ENCODE data around the gene ZFPL1.

ZFPL1 gene

GRCh38 chr11:65128182-65129145 lies 44.4 kb downstream of the ZFPL1 start:
- TF ChIP-seq CTCF (IDR thresholded peaks at IDR 0.05; ENCODE audit: insufficient read depth, low read depth, low read length, missing control alignments) = no peak
- no peak for DNase-seq (ENCODE audit: low read depth)
- H3K4me3 ChIP-seq (ENCODE audit: low read length) = no peak overlapping the region

- no peak for DNase-seq (ENCODE audit: low read depth)
- no peak for TF ChIP-seq CTCF (IDR thresholded peaks at IDR 0.05; ENCODE audit: insufficient read depth, low read depth, low read length, missing control alignments)
Observed at GRCh38 chr11:65129649-65130441, 45.8 kb downstream of the ZFPL1 start.

GRCh38 chr11:65130631-65131416 lies 46.8 kb downstream of the ZFPL1 start:
- H3K4me3 ChIP-seq (ENCODE audit: low read length) = no peak overlapping the region
- DNase-seq (ENCODE audit: low read depth) = no peak
- no peak for TF ChIP-seq CTCF (IDR thresholded peaks at IDR 0.05; ENCODE audit: insufficient read depth, low read depth, low read length, missing control alignments)

More at GRCh38 chr11:65129649-65130441, 45.8 kb downstream of the ZFPL1 start:
- H3K4me3 ChIP-seq (ENCODE audit: low read length) = no peak overlapping the region

GRCh38 chr11:65131417-65131776 lies 47.4 kb downstream of the ZFPL1 start:
- no peak for TF ChIP-seq CTCF (IDR thresholded peaks at IDR 0.05; ENCODE audit: insufficient read depth, low read depth, low read length, missing control alignments)
- DNase-seq (ENCODE audit: low read depth) = no peak
- H3K4me3 ChIP-seq (ENCODE audit: low read length) = no peak overlapping the region

- no peak for DNase-seq (ENCODE audit: low read depth)
- no peak for TF ChIP-seq CTCF (IDR thresholded peaks at IDR 0.05; ENCODE audit: insufficient read depth, low read depth, low read length, missing control alignments)
- no peak overlapping the region for H3K4me3 ChIP-seq (ENCODE audit: low read length)
Observed at GRCh38 chr11:65131895-65132237, 47.8 kb downstream of the ZFPL1 start.

GRCh38 chr11:65132238-65132987 lies 48.4 kb downstream of the ZFPL1 start:
- H3K4me3 ChIP-seq (ENCODE audit: low read length) = no peak overlapping the region
- DNase-seq (ENCODE audit: low read depth) = no peak
- TF ChIP-seq CTCF (IDR thresholded peaks at IDR 0.05; ENCODE audit: insufficient read depth, low read depth, low read length, missing control alignments) = no peak
